NCI-H510A treated with DMSO at 0.1 percent for 48 hours (cell line): ENCODE measurements around the gene TSPY2.
"Not testable (repeated sequence)": the region's sequence is repeated elsewhere in the genome, so short reads cannot be mapped to it uniquely, and the experiment has no call there.

Experiments used
- DNase-seq: peaks from one replicate; lab custom pipeline; 2025; lab: John Stamatoyannopoulos, UW

TSPY2 gene, protein sequence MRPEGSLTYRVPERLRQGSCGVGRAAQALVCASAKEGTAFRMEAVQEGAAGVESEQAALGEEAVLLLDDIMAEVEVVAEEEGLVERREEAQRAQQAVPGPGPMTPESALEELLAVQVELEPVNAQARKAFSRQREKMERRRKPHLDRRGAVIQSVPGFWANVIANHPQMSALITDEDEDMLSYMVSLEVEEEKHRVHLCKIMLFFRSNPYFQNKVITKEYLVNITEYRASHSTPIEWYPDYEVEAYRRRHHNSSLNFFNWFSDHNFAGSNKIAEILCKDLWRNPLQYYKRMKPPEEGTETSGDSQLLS

DNA sequence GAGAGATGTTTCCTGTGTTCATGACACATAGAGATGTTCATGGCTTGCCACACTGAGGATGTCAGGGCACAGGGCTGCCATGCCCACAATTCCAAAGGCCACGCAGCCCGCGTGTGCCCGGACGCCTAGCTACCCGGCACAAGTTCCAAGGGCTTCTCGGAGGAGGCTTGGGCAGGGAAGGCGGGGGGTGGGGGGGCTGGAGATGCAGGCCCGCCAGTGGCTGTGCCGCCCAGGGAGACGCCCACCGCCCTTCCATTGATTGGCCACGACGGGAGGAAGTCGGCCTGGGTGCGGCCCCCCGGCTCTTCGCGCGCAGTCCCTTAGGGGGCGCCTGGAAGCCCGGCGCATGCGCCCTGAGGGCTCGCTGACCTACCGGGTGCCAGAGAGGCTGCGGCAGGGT lies at the start of gene TSPY2:
TSS of gene TSPY2 (plus strand) at position 301 of the 400 bp plus-strand sequence. CDS start at position 347, 46 bp downstream.
- DNase-seq: not testable (repeated sequence)

DNA sequence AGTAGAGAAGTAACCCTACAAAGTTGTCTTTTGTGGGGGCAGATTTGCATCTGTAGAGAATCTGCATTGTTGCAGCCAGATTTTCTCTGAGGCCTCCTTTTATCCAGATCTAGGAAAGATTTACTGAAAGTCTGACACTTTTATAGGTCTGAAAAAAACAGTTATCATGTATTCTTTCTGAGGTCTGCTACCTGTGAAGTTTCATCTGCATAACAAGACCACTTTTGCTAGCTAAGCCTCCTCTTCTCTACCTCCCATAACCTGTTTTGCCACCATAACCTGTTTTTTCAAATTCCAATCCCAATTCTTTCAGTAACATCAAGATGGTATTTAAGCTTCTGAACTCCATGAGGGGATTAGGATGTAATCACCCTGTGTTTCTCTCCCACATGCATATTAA lies 36.5 kb upstream of the TSPY2 start:
- DNase-seq: not testable (repeated sequence)

DNA sequence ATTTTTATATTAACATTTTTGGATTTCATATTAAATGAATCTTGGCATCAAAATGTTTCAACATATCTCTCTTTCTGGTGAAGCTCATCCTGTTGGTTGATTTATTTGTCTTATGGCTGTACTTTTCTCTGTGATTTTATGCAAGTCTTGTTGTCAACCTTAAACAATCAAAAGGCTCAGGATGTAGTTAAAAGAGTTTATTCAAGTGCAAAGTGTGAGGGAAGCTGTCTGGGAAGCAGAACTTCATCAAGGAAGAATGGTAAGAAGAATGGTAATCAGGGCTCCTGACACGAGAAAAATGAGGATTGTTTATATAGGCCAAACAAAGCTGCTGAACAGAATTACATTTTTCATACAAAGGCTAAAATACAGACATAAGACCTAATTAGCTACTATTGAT lies 29.0 kb upstream of the TSPY2 start:
- not testable (repeated sequence) for DNase-seq

DNA sequence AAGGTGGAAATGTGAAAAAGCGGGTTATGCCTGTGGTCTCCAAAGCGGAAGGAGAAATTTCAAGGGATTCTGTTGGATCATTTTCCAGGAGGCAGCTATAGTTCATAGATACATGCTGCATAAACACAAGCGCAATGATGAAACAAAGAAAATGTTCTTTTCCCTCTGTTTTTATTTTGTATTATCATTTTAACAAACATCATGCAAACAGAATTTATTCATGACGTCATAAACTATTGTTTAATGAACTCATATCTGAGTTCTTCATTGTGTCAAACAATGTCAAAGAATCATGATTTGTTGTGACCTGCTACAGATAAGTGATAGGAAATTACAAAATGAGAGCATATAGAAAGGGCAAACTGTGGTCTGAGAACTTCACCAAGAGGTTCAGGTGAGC lies 23.8 kb downstream of the TSPY2 start:
- DNase-seq: not testable (repeated sequence)
